Measurements from ENCODE around the gene TMEM139. TPM values are rescaled to one million over a fixed set of nuclear protein-coding genes. Genes with fewer than 3 reads are reported as not detected.

The TMEM139 gene
- total RNA-seq, 4 donors from 2014 or later = 2.2 to 11.1 TPM; not detected in 2

- DNase-seq = peak in 1 of 2 donors; percentile 30
- Histone ChIP-seq H3K27ac (peak overlapping the region; percentile 40 to 56), H3K27me3 (no peaks in the 10 kb centered on the region), H3K4me1 (no peaks in the 10 kb centered on the region), H3K4me3 (no peak overlapping the region), H3K36me3 (no peaks in the 10 kb centered on the region), H3K9me3 (no peaks in the 10 kb centered on the region)
- TF ChIP-seq CTCF (IDR thresholded peaks at IDR 0.05) (peak in 1 of 4 experiments; percentile 13), POLR2A (IDR thresholded peaks at IDR 0.05) (no peak)
- intact Hi-C loops (cut with DNase I; ENCODE audit: low total_unique reads) = no loop called here
Observed at GRCh38 chr7:143323653-143324052, 38.9 kb downstream of the TMEM139 start.

- no peak overlapping the region for H3K4me3 ChIP-seq
- intact Hi-C loops (cut with DNase I; ENCODE audit: low total_unique reads) = no loop called here
Observed at GRCh38 chr7:143325240-143325639, 40.5 kb downstream of the TMEM139 start.

GRCh38 chr7:143327903-143328302 is 43.1 kb downstream of the TMEM139 start:
- intact Hi-C loops (cut with DNase I; ENCODE audit: low total_unique reads) = no loop called here

More at GRCh38 chr7:143325240-143325639, 40.5 kb downstream of the TMEM139 start:
- Histone ChIP-seq H3K36me3 (no peaks in the 10 kb centered on the region), H3K9me3 (no peaks in the 10 kb centered on the region), H3K27me3 (no peaks in the 10 kb centered on the region), H3K27ac (no peak overlapping the region), H3K4me1 (no peaks in the 10 kb centered on the region)
- DNase-seq = no peak
- TF ChIP-seq CTCF (IDR thresholded peaks at IDR 0.05) (no peak), POLR2A (IDR thresholded peaks at IDR 0.05) (no peak)

GRCh38 chr7:143329471-143330170 is 44.9 kb downstream of the TMEM139 start:
- intact Hi-C loops (cut with DNase I; ENCODE audit: low total_unique reads) = no loop called here
- Histone ChIP-seq H3K4me3 (no peak overlapping the region), H3K9me3 (no peaks in the 10 kb centered on the region), H3K27ac (no peak overlapping the region), H3K27me3 (no peaks in the 10 kb centered on the region), H3K36me3 (no peaks in the 10 kb centered on the region), H3K4me1 (no peaks in the 10 kb centered on the region)
- no peak for DNase-seq
- TF ChIP-seq POLR2A (IDR thresholded peaks at IDR 0.05) (no peak), CTCF (IDR thresholded peaks at IDR 0.05) (no peak)

More at GRCh38 chr7:143327903-143328302, 43.1 kb downstream of the TMEM139 start:
- Histone ChIP-seq H3K4me3 (no peak overlapping the region), H3K27me3 (no peaks in the 10 kb centered on the region), H3K27ac (no peak overlapping the region), H3K9me3 (no peaks in the 10 kb centered on the region), H3K36me3 (no peaks in the 10 kb centered on the region), H3K4me1 (no peaks in the 10 kb centered on the region)
- no peak for DNase-seq
- TF ChIP-seq POLR2A (IDR thresholded peaks at IDR 0.05) (no peak), CTCF (IDR thresholded peaks at IDR 0.05) (no peak)

GRCh38 chr7:143331179-143331801 is 46.5 kb downstream of the TMEM139 start:
- peak overlapping the region; percentile 62 to 75 for H3K27ac ChIP-seq

More at GRCh38 chr7:143331179-143331801, 46.5 kb downstream of the TMEM139 start:
- intact Hi-C loops (cut with DNase I; ENCODE audit: low total_unique reads) = no loop called here
- DNase-seq = peak; percentile 61 to 76
- Histone ChIP-seq H3K9me3 (no peaks in the 10 kb centered on the region), H3K36me3 (no peaks in the 10 kb centered on the region), H3K4me3 (no peak overlapping the region), H3K4me1 (no peaks in the 10 kb centered on the region), H3K27me3 (no peaks in the 10 kb centered on the region)
- no peak for TF ChIP-seq POLR2A (IDR thresholded peaks at IDR 0.05)
- TF ChIP-seq CTCF (IDR thresholded peaks at IDR 0.05) = no peak
